Thoracic aorta endothelial cell (primary cell): ENCODE measurements around the gene CDH16. TPM values are rescaled to one million over a fixed set of nuclear protein-coding genes. Genes with fewer than 3 reads are reported as not detected.

Source experiments
- total RNA-seq: library from RNA; depleted of rRNA; stranded (reverse); fragments of >200 nt; gene quantifications from 2 replicates; pipeline ENCODE4 v1.2.3, GENCODE V29; 2012

Gene CDH16
- not detected in 2 replicates for total RNA-seq

GRCh38 chr16:66918803-66919568 lies at the start of gene CDH16:
Gene CDH16, minus strand, starts transcription at chr16:66918885. Its CDS starts 820 bp downstream, at chr16:66918065.

GRCh38 chr16:66961065-66961744 lies 42.5 kb upstream of the CDH16 start, which contains the start of gene CES3:
Gene CES3, plus strand, starts transcription at chr16:66961266. Its CDS starts 42 bp downstream, at chr16:66961308.

DNA sequence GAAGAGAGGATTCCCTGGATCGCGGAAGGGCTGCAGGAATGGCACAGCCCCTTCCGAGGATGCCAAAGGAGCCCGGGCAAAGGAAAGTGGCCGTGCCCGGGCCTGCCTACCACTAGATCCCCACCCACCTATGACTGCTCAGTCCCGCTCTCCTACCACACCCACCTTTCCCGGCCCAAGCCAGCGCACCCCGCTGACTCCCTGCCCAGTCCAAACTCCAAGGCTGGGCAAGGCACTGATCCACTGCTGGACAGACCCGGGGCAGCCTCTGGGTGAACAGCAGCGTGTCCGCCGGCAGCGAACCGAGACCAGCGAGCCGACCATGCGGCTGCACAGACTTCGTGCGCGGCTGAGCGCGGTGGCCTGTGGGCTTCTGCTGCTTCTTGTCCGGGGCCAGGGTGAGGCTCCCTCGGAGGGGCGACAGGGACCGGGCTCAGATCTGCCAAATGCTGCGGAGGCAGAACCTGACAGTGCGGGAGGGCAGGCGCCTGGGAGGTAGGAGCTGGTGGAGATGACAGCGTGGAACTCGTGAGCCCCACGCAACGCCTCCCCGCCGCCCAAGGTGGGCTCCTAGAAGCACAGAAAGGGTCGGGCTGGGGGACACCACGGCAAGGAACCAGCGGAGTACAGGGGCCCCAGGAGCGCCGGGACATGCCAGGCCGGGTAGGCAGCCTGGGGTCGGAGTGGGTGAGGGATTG lies 16.8 kb upstream of the CDH16 start, which contains the start of gene CES2:
TSS of gene CES2 (plus strand) at position 203 of the 698 bp plus-strand sequence. CDS start at position 323, 120 bp downstream.

DNA sequence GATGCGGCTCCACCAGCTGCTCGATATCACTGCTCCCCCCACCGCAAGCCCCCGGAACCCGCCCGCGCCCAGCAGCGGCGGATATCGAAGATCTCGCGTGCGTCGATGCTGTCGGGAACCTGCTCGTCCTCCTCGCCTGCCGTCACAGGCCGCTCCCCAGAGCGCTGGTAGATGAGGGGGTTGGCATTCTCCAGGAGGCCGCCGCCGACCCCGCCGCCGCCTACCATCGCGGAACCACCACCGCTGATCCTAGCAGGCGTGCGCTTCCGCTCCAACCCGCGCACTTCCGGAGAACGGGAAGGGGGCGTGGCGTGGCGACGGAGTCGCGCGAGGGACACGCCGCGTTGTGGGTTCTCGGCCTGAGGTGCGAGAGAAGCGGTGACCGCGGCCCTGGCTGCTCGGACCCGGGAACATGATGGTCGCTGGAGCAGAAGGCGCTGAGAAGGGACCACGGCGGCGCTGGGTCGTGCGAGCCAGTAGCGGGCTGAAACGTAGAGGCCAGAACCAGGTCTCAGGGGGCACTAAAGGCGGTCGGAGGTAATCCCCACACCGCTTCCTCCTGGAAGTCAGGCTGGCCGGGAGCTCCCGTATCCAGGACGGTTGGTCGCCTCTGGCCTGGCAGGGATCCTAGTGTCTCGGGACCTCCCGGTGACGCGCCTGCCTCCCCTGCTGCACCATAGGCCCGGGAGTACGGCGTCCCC lies 15.6 kb upstream of the CDH16 start, which contains the start of gene CIAO2B:
TSS of gene CIAO2B (minus strand) at position 265 of the 701 bp plus-strand sequence. CDS start at position 227, 38 bp downstream.

DNA sequence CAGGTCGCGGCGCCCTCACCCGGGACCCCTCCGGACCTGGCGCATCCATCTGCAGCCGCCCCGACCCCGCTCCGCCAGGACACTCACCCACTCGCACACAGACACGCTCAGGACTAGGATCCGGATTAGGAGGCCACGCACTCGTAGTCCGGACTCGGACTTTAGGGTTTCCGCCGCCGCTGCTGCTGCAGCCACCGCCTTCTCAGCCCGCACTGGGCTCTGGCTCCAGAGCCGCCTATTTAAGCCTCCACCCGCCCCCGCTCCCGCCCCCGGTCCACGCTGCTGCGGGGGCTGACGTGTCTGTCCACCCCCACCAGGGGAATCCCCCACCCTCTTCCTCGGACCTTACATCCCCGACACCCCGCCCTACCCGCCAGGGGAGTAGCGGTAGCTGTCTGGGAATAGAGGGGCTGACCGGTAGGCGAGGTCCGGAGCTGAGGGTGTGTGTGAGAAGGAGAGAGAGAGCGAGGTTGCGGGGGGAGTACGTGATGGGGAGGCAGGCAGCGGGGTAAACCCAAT lies 6.7 kb upstream of the CDH16 start, which contains the start of gene RRAD:
TSS of gene RRAD (minus strand) at position 214 of the 519 bp plus-strand sequence. CDS start 356 bp downstream, outside the sequence.

GRCh38 chr16:66880288-66881013 lies 38.2 kb downstream of the CDH16 start, which contains the start of gene PDP2:
Gene PDP2, plus strand, starts transcription at chr16:66880515. Its CDS starts 3,770 bp downstream, at chr16:66884285.

Other genes starting within 250 kb of the CDH16 start
- gene CMTM4, start 222.1 kb downstream of the CDH16 start, total RNA-seq: 12.5 and 16.2 TPM in 2 replicates
- 159 and 191 TPM in 2 replicates for gene DYNC1LI2, start 167.3 kb downstream of the CDH16 start, total RNA-seq
- gene TERB1, start 117.3 kb downstream of the CDH16 start, total RNA-seq: 0.22 TPM in 1 of 2 replicates, not detected in the other
- gene NAE1, start 87.9 kb downstream of the CDH16 start, total RNA-seq: 111 and 141 TPM in 2 replicates
- not detected in 2 replicates for gene CA7, start 74.5 kb downstream of the CDH16 start, total RNA-seq
- gene PDP2, start 38.4 kb downstream of the CDH16 start, total RNA-seq: 10.0 and 15.7 TPM in 2 replicates
- gene RRAD, start 6.7 kb upstream of the CDH16 start, total RNA-seq: 0.14 and 0.27 TPM in 2 replicates
- gene CIAO2B, start 15.5 kb upstream of the CDH16 start, total RNA-seq: 87.5 and 99.7 TPM in 2 replicates
- 24.3 and 26.5 TPM in 2 replicates for gene CES2, start 16.6 kb upstream of the CDH16 start, total RNA-seq
- gene CES3, start 42.4 kb upstream of the CDH16 start, total RNA-seq: not detected in 2 replicates
- 0.93 and 1.6 TPM in 2 replicates for gene CES4A, start 69.7 kb upstream of the CDH16 start, total RNA-seq
- 122 and 128 TPM in 2 replicates for gene CBFB, start 110.3 kb upstream of the CDH16 start, total RNA-seq
- 14.6 and 19.1 TPM in 2 replicates for gene PHAF1, start 191.1 kb upstream of the CDH16 start, total RNA-seq
- gene B3GNT9, start 232.1 kb upstream of the CDH16 start, total RNA-seq: 1.9 and 4.3 TPM in 2 replicates
- gene TRADD, start 241.0 kb upstream of the CDH16 start, total RNA-seq: 10.8 and 11.6 TPM in 2 replicates
- gene FBXL8, start 241.1 kb upstream of the CDH16 start, total RNA-seq: 3.5 and 6.2 TPM in 2 replicates
- gene HSF4, start 245.9 kb upstream of the CDH16 start, total RNA-seq: 0.79 and 1.9 TPM in 2 replicates